Neural cell (in vitro differentiated cells): ENCODE measurements around the gene WFIKKN1. TPM values are rescaled to one million over a fixed set of nuclear protein-coding genes. Genes with fewer than 3 reads are reported as not detected.

ENCODE experiments used
- H2AFZ ChIP-seq: fragments of 200-600, 300-800 bp; sonication (generic), shearing (Covaris generic); 2 replicates; pipeline ENCODE4 v1.6.0; 2014; ENCODE audit warnings: low read depth, mild to moderate bottlenecking, antibody characterized with exemption, low read length, moderate library complexity
- H3F3A ChIP-seq: fragments of 200-600 bp; shearing (Covaris generic); 2 replicates; pipeline ENCODE4 v1.6.1; 2016; ENCODE audit warnings: mild to moderate bottlenecking, moderate library complexity, mixed read lengths, antibody characterized with exemption, low read length; ENCODE audit not compliant: insufficient read depth, poor library complexity, severe bottlenecking
- H3K27ac ChIP-seq: fragments of 200-600, 300-800 bp; sonication (generic), shearing (Covaris generic); 2 replicates; pipeline ENCODE4 v1.5.1; 2014; ENCODE audit warnings: mild to moderate bottlenecking, low read length, moderate library complexity
- H3K27me3 ChIP-seq: fragments of 300-800, 200-600 bp; sonication (generic), shearing (Covaris generic); 2 replicates; pipeline ENCODE4 v1.6.0; 2014; ENCODE audit warnings: mild to moderate bottlenecking, low read depth, low read length, moderate library complexity; ENCODE audit not compliant: insufficient read depth
- H3K36me3 ChIP-seq: fragments of 300-800, 200-600 bp; sonication (generic), shearing (Covaris generic); 2 replicates; pipeline ENCODE4 v1.5.1; 2014; ENCODE audit warnings: mild to moderate bottlenecking, antibody characterized with exemption, low read length, moderate library complexity; ENCODE audit not compliant: insufficient read depth
- H3K4me2 ChIP-seq: fragments of 300-800, 200-600 bp; sonication (generic), shearing (Covaris generic); 2 replicates; pipeline ENCODE4 v1.6.0; 2014; ENCODE audit warnings: mild to moderate bottlenecking, low read length
- H3K4me3 ChIP-seq: fragments of 300-800, 200-600 bp; sonication (generic), shearing (Covaris generic); 2 replicates; pipeline ENCODE4 v1.5.1; 2014; ENCODE audit warnings: mild to moderate bottlenecking, low read length, moderate library complexity
- H3K79me2 ChIP-seq: fragments of 200-600 bp; shearing (Covaris generic); replicated peaks from 2 replicates; pipeline ENCODE4 v1.6.0; 2014; ENCODE audit warnings: mild to moderate bottlenecking, low read length, moderate library complexity; ENCODE audit not compliant: insufficient read depth
- H3K9ac ChIP-seq: fragments of 300-800, 200-600 bp; sonication (generic), shearing (Covaris generic); 2 replicates; pipeline ENCODE4 v1.6.1; 2016; ENCODE audit warnings: mild to moderate bottlenecking, low read length, mixed read lengths
- H3K9me2 ChIP-seq: fragments of 200-600 bp; shearing (Covaris generic); 2 replicates; pipeline ENCODE4 v1.6.1; 2016; ENCODE audit warnings: mild to moderate bottlenecking, low read length, mixed read lengths; ENCODE audit not compliant: insufficient read depth
- H3K9me3 ChIP-seq: fragments of 200-600, 300-800 bp; sonication (generic), shearing (Covaris generic); 2 replicates; pipeline ENCODE4 v1.6.1; 2016; ENCODE audit warnings: mild to moderate bottlenecking, mixed run types, low read length, moderate library complexity, mixed read lengths
- H4K20me1 ChIP-seq: fragments of 200-600 bp; shearing (Covaris generic); 2 replicates; pipeline ENCODE4 v1.6.1; 2016; ENCODE audit warnings: mild to moderate bottlenecking, mixed run types; ENCODE audit not compliant: insufficient read depth
- EP300 ChIP-seq: fragments of 450-650 bp; conservative IDR thresholded peaks from 2 replicates; pipeline ENCODE4 v1.6.1; 2014; ENCODE audit warnings: antibody characterized with exemption, mild to moderate bottlenecking, moderate library complexity; ENCODE audit not compliant: poor library complexity, severe bottlenecking
- EZH2 ChIP-seq: fragments of 200-600, 300-800 bp; shearing (Covaris generic), sonication (generic); IDR thresholded peaks from 2 replicates; pipeline ENCODE4 v1.6.1; 2014; ENCODE audit warnings: antibody characterized with exemption, low read length, borderline replicate concordance, mild to moderate bottlenecking; ENCODE audit not compliant: insufficient read depth, poor library complexity, severe bottlenecking
- MXI1 ChIP-seq: fragments of 450-650 bp; conservative IDR thresholded peaks from 2 replicates; pipeline ENCODE4 v1.6.1; 2014; ENCODE audit warnings: antibody characterized with exemption, mild to moderate bottlenecking; ENCODE audit not compliant: poor library complexity, severe bottlenecking
- POLR2AphosphoS5 ChIP-seq: IDR thresholded peaks from 2 replicates; pipeline ENCODE4 v1.6.1; 2012
- RAD21 ChIP-seq: fragments of 450-650 bp; conservative IDR thresholded peaks from 2 replicates; pipeline ENCODE4 v1.6.1; 2014; ENCODE audit warnings: antibody characterized with exemption, mild to moderate bottlenecking, moderate library complexity
- SMC3 ChIP-seq: fragments of 450-650 bp; conservative IDR thresholded peaks from 2 replicates; pipeline ENCODE4 v1.6.1; 2014; ENCODE audit warnings: antibody characterized with exemption, mild to moderate bottlenecking, moderate library complexity; ENCODE audit not compliant: poor library complexity
- TAF1 ChIP-seq: IDR thresholded peaks from 2 replicates; pipeline ENCODE4 v1.6.1; 2012; ENCODE audit warnings: low read depth
- polyA plus RNA-seq: library from polyadenylated mRNA; depleted of rRNA; stranded (reverse); fragments of >200 nt; gene quantifications from 2 replicates; pipeline ENCODE4 v1.2.3, GENCODE V29; 2014
- TF ChIP-seq, protein P1 (sequence below): fragments of 450-650 bp; IDR thresholded peaks from 2 replicates; pipeline ENCODE4 v1.5.1; 2014; ENCODE audit warnings: antibody characterized with exemption, mild to moderate bottlenecking, moderate library complexity; ENCODE audit not compliant: poor library complexity, severe bottlenecking
- TF ChIP-seq, protein P2 (sequence below): IDR thresholded peaks from 2 replicates; pipeline ENCODE4 v1.6.1; 2012; ENCODE audit warnings: borderline replicate concordance

Gene WFIKKN1
- polyA plus RNA-seq, 1 donor from 2014 or later, result 0.43 TPM

DNA sequence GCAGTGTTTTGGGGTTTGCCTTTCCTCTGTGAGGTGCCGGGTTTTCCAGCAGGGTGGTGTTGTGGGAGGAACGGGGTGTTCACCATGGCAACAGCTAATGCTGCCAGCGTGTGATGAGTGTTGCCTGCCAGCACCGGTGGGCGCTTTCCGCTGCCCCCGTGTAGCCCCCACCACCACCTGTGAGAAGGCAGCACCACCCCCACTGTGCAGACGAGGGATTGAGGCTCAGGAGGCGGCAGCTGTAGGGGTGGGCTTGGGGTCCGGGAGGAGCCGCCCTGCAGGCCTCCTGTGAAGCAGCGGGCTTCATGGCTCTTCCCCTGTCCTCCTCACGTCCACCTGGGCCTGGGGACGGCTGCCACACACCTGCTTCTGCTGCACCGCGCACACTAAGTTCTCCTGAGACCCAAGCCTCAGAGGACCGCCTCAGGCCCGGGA is 35.7 kb upstream of the WFIKKN1 start:
- Histone ChIP-seq H3K9me3 (no peaks in the 10 kb centered on the region), H3K27ac (no peak overlapping the region), H2AFZ (no peak overlapping the region), H3K9me2 (no peaks in the 10 kb centered on the region), H3K79me2 (peaks cover 29% of the 10 kb centered on the region), H3K9ac (no peak overlapping the region), H3F3A (no peaks in the 10 kb centered on the region), H4K20me1 (peaks cover 4% of the 10 kb centered on the region), H3K4me3 (no peak overlapping the region), H3K27me3 (no peaks in the 10 kb centered on the region), H3K36me3 (peaks cover 7% of the 10 kb centered on the region), H3K4me2 (no peak overlapping the region)
- TF ChIP-seq EZH2 (no peak), MXI1 (no peak)

DNA sequence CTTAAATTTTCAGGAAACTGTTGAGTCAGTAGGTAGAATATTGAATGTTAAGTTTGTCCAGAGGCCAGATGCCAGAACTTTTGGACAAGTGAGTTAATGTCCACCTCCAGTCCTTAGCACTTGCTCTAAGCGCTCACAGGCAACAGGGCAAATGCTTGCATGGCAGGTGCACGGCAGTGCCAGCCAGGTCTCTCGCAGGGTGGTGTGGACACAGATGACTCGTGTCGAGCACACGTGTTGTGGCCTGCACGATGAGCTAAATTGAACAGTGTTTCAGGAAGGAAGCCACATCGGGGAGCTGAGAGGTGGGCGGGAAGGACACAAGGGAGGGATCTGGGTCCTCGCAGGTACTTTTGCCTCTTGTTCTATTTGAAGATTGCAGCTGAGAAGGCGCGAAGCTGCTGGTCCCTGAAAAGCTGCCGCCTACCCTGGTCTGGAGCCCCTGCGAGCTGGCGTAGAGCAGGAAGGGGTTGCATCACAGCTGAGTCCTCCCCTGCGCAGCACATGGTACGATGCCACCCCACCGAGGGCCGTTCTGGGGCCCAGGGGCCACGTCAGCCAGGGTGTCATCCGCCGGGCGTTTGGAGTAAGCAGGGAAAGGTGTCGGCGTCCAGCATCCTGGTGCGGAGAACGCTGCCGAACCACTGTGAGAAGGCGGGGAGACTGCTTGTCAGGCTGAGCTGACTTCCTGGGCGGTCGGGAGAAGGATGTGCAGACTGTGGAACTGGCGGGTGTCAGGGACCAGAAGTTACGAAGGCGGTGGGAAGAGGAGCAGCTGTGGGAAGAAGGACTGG is 34.6 kb upstream of the WFIKKN1 start:
- H3K9ac ChIP-seq, result no peak overlapping the region
- H3K4me3 ChIP-seq, result no peak overlapping the region
- H3K36me3 ChIP-seq, result peaks cover 7% of the 10 kb centered on the region
- no peaks in the 10 kb centered on the region for H3K9me2 ChIP-seq
- H3K27ac ChIP-seq, result no peak overlapping the region
- no peak overlapping the region for H2AFZ ChIP-seq
- H4K20me1 ChIP-seq, result peaks cover 4% of the 10 kb centered on the region
- no peak overlapping the region for H3K4me2 ChIP-seq
- H3K27me3 ChIP-seq, result no peaks in the 10 kb centered on the region
- H3K9me3 ChIP-seq, result no peaks in the 10 kb centered on the region
- H3F3A ChIP-seq, result no peaks in the 10 kb centered on the region
- peaks cover 20% of the 10 kb centered on the region for H3K79me2 ChIP-seq
- TF ChIP-seq EZH2 (no peak), SMC3 (no peak), TAF1 (no peak), POLR2AphosphoS5 (no peak), MXI1 (no peak), EP300 (no peak), RAD21 (no peak)
- TF ChIP-seq, protein P1, sequence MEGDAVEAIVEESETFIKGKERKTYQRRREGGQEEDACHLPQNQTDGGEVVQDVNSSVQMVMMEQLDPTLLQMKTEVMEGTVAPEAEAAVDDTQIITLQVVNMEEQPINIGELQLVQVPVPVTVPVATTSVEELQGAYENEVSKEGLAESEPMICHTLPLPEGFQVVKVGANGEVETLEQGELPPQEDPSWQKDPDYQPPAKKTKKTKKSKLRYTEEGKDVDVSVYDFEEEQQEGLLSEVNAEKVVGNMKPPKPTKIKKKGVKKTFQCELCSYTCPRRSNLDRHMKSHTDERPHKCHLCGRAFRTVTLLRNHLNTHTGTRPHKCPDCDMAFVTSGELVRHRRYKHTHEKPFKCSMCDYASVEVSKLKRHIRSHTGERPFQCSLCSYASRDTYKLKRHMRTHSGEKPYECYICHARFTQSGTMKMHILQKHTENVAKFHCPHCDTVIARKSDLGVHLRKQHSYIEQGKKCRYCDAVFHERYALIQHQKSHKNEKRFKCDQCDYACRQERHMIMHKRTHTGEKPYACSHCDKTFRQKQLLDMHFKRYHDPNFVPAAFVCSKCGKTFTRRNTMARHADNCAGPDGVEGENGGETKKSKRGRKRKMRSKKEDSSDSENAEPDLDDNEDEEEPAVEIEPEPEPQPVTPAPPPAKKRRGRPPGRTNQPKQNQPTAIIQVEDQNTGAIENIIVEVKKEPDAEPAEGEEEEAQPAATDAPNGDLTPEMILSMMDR, result no peak
- TF ChIP-seq, protein P2, sequence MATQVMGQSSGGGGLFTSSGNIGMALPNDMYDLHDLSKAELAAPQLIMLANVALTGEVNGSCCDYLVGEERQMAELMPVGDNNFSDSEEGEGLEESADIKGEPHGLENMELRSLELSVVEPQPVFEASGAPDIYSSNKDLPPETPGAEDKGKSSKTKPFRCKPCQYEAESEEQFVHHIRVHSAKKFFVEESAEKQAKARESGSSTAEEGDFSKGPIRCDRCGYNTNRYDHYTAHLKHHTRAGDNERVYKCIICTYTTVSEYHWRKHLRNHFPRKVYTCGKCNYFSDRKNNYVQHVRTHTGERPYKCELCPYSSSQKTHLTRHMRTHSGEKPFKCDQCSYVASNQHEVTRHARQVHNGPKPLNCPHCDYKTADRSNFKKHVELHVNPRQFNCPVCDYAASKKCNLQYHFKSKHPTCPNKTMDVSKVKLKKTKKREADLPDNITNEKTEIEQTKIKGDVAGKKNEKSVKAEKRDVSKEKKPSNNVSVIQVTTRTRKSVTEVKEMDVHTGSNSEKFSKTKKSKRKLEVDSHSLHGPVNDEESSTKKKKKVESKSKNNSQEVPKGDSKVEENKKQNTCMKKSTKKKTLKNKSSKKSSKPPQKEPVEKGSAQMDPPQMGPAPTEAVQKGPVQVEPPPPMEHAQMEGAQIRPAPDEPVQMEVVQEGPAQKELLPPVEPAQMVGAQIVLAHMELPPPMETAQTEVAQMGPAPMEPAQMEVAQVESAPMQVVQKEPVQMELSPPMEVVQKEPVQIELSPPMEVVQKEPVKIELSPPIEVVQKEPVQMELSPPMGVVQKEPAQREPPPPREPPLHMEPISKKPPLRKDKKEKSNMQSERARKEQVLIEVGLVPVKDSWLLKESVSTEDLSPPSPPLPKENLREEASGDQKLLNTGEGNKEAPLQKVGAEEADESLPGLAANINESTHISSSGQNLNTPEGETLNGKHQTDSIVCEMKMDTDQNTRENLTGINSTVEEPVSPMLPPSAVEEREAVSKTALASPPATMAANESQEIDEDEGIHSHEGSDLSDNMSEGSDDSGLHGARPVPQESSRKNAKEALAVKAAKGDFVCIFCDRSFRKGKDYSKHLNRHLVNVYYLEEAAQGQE, result no peak
